PC-3 (cell line): ENCODE measurements around the gene MITF. TPM values are rescaled to one million over a fixed set of nuclear protein-coding genes. Genes with fewer than 3 reads are reported as not detected.

Experiments
- ATAC-seq: fragments of 200-7000 bp; cut with Tn5 transposase; 2 replicates; pipeline ENCODE4 v1.9.1; 2020; ENCODE audit warnings: mild to moderate bottlenecking, moderate library complexity
- BruUV-seq: library from RNA; stranded (reverse); fragments of 400-500 nt; replicated peaks from 2 replicates; lab custom pipeline; 2021; lab: Mats Ljungman, UMichigan
- CTCF ChIA-PET: fragments of 300-600 bp; sonication (Branson Sonifier 250); formaldehyde crosslinking; loops from one replicate; lab custom pipeline; 2022; ENCODE audit warnings: antibody characterized with exemption; lab: Charles Lee
- POLR2A ChIA-PET: fragments of 300-600 bp; sonication (Branson Sonifier 250); formaldehyde crosslinking; loops from one replicate; lab custom pipeline; 2022; ENCODE audit warnings: antibody characterized with exemption; ENCODE audit not compliant: unreplicated experiment; lab: Charles Lee
- DNase-seq: peaks from one replicate; pipeline ENCODE4 v3.0.0-alpha.2; 2015
- H2AFZ ChIP-seq: fragments of 300-600 bp; sonication (generic); 2 replicates; pipeline ENCODE4 v1.6.0; 2016; ENCODE audit warnings: antibody characterized with exemption, low read length
- H3F3A ChIP-seq: fragments of 300-600 bp; sonication (generic); one replicate; pipeline ENCODE4 v1.6.0; 2017; ENCODE audit warnings: antibody characterized with exemption, low read length, control low read depth, mild to moderate bottlenecking; ENCODE audit not compliant: unreplicated experiment
- H3K27ac ChIP-seq: fragments of 300-600 bp; sonication (generic); 2 replicates; pipeline ENCODE4 v1.5.1; 2016; ENCODE audit warnings: mild to moderate bottlenecking, low read length
- H3K27me3 ChIP-seq: fragments of 300-600 bp; sonication (generic); 2 replicates; pipeline ENCODE4 v1.6.1; 2016; ENCODE audit warnings: low read length, mixed read lengths
- H3K36me3 ChIP-seq: fragments of 300-600 bp; sonication (generic); 2 replicates; pipeline ENCODE4 v1.6.1; 2016; ENCODE audit warnings: low read depth, mixed run types, low read length, mixed read lengths
- H3K4me1 ChIP-seq: fragments of 300-600 bp; sonication (generic); 2 replicates; pipeline ENCODE4 v1.5.1; 2016; ENCODE audit warnings: low read length; ENCODE audit not compliant: insufficient read depth
- H3K4me2 ChIP-seq: fragments of 300-600 bp; sonication (generic); 2 replicates; pipeline ENCODE4 v1.6.0; 2016; ENCODE audit warnings: low read length
- H3K4me3 ChIP-seq: fragments of 300-600 bp; sonication (generic); 2 replicates; pipeline ENCODE4 v1.5.1; 2016; ENCODE audit warnings: mild to moderate bottlenecking, low read length, mixed read lengths
- H3K79me2 ChIP-seq: fragments of 300-600 bp; sonication (generic); 2 replicates; pipeline ENCODE4 v1.6.1; 2017; ENCODE audit warnings: low read length, mixed read lengths
- H3K9ac ChIP-seq: fragments of 300-600 bp; sonication (generic); 2 replicates; pipeline ENCODE4 v1.6.0; 2016; ENCODE audit warnings: mild to moderate bottlenecking, low read length
- H3K9me2 ChIP-seq: fragments of 300-600 bp; sonication (generic); replicated peaks from 2 replicates; pipeline ENCODE4 v1.6.1; 2016; ENCODE audit warnings: mixed run types, low read length, mixed read lengths
- H3K9me3 ChIP-seq: fragments of 300-600 bp; sonication (generic); 2 replicates; pipeline ENCODE4 v1.6.1; 2016; ENCODE audit warnings: low read length, mixed read lengths
- H4K20me1 ChIP-seq: fragments of 300-600 bp; sonication (generic); 2 replicates; pipeline ENCODE4 v1.6.1; 2016; ENCODE audit warnings: low read length, mixed read lengths
- EZH2 ChIP-seq: fragments of 300-600 bp; sonication (generic); IDR thresholded peaks from one replicate; pipeline ENCODE4 v1.6.1; 2017; ENCODE audit warnings: antibody characterized with exemption, mild to moderate bottlenecking, low read length; ENCODE audit not compliant: unreplicated experiment
- EZH2phosphoT487 ChIP-seq: fragments of 300-600 bp; sonication (generic); IDR thresholded peaks from 2 replicates; pipeline ENCODE4 v1.6.1; 2018; ENCODE audit warnings: mild to moderate bottlenecking, antibody characterized with exemption, low read length, borderline replicate concordance
- intact Hi-C: fragments of 100-400 bp; cut with micrococcal nuclease; formaldehyde crosslinking; loops from 2 replicates; pipeline ENCODE4 v1.9.0; 2023
- total RNA-seq: library from RNA; depleted of rRNA; stranded (reverse); fragments of >200 nt; gene quantifications from 2 replicates; pipeline ENCODE4 v1.2.3, GENCODE V29; 2014
- TF ChIP-seq, protein P1 (sequence below): fragments of 300-600 bp; sonication (generic); conservative IDR thresholded peaks from 2 replicates; pipeline ENCODE4 v1.5.1; 2017; ENCODE audit warnings: antibody characterized with exemption, low read depth, mild to moderate bottlenecking, low read length

MITF gene
- total RNA-seq, 1 experiment from 2014 or later: 7.6 TPM

DNA sequence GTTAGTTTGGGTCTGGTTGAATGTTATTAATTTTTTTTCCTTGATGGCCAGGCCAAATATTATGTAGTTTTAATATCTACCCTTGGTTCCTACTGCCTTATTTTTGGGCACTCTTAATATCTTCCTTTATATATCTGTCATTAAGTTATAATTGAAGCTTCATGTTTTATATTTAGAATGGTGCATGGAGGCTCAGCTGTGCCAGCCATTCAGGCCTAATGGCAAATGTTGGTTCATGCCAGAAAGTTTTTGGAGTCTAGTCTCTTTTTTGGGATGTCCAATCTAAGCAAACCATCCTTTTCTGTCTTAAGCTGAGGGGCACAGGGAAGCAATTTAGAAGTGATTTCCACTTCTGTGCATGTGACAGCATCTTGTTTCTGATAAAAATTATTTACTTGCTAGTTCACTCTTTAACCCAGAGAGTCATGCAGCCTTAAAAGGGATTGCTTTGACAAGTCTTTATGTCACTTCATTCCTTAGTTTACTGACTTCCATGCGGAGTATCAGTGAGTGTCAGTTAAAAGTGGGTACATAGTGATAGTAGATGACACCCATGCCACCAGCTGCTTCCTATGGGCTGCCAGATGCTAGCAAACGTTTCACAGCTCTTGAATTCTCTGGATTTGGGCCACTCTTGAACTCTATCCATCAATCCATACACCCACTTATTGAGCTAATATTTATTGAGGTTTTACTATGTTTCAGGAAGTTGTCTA is 33.0 kb downstream of the MITF start:
- Histone ChIP-seq H3F3A (no peaks in the 10 kb centered on the region), H3K9me3 (no peaks in the 10 kb centered on the region), H3K9me2 (no peaks in the 10 kb centered on the region), H3K4me3 (no peak overlapping the region), H3K79me2 (peaks cover 12% of the 10 kb centered on the region), H2AFZ (no peak overlapping the region), H3K36me3 (no peaks in the 10 kb centered on the region), H3K27me3 (no peaks in the 10 kb centered on the region), H3K4me1 (peaks cover 60% of the 10 kb centered on the region), H3K4me2 (no peak overlapping the region), H3K9ac (no peak overlapping the region), H4K20me1 (no peaks in the 10 kb centered on the region), H3K27ac (peak overlapping the region; percentile 87)
- no peak for TF ChIP-seq EZH2
- TF ChIP-seq, protein P1, sequence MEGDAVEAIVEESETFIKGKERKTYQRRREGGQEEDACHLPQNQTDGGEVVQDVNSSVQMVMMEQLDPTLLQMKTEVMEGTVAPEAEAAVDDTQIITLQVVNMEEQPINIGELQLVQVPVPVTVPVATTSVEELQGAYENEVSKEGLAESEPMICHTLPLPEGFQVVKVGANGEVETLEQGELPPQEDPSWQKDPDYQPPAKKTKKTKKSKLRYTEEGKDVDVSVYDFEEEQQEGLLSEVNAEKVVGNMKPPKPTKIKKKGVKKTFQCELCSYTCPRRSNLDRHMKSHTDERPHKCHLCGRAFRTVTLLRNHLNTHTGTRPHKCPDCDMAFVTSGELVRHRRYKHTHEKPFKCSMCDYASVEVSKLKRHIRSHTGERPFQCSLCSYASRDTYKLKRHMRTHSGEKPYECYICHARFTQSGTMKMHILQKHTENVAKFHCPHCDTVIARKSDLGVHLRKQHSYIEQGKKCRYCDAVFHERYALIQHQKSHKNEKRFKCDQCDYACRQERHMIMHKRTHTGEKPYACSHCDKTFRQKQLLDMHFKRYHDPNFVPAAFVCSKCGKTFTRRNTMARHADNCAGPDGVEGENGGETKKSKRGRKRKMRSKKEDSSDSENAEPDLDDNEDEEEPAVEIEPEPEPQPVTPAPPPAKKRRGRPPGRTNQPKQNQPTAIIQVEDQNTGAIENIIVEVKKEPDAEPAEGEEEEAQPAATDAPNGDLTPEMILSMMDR: no peak
- no peak for TF ChIP-seq EZH2phosphoT487
- CTCF ChIA-PET: no interaction called here
- intact Hi-C loops: loop anchor here (5.0 kb wide), 1 partner anchor 85 kb away; no protein-coding TSS in a partner anchor
- POLR2A ChIA-PET: interaction anchor here (0.7 kb wide), 1 partner anchor 178 kb away, joined by 6 read pairs; no protein-coding TSS in a partner anchor
- ATAC-seq (no peak), DNase-seq (no peak)
- BruUV-seq: no TSS peak

DNA sequence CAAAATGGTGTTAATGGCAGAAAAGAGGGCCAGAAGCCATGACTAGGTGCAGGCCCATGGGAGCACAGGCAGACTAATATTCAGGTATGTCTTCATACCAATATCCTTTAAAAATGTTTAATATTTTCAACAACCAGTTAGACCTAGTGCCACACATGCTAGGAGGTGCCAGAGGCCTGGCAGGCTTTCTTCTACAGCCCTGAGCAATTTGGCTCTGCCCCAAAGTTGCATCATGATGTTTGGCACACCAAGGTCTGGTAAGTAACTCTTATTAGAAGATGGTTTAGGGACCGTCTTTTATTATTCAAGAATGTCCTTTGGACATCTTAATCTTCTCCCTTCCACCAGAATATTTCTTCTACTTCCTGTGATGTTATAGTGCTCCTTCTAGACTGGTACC is 34.8 kb downstream of the MITF start:
- Histone ChIP-seq H3K4me2 (no peak overlapping the region), H3K9ac (no peak overlapping the region), H2AFZ (no peak overlapping the region), H4K20me1 (no peaks in the 10 kb centered on the region), H3K9me2 (no peaks in the 10 kb centered on the region), H3K36me3 (no peaks in the 10 kb centered on the region), H3K4me3 (no peak overlapping the region), H3K4me1 (peaks cover 50% of the 10 kb centered on the region), H3K9me3 (no peaks in the 10 kb centered on the region), H3K79me2 (peaks cover 12% of the 10 kb centered on the region), H3F3A (no peaks in the 10 kb centered on the region), H3K27me3 (no peaks in the 10 kb centered on the region), H3K27ac (no peak overlapping the region)
- no TSS peak for BruUV-seq
- POLR2A ChIA-PET: no interaction called here
- no peak for ATAC-seq
- CTCF ChIA-PET: no interaction called here
- DNase-seq: peak; percentile 41
- TF ChIP-seq EZH2: no peak
- TF ChIP-seq, protein P1: no peak
- no peak for TF ChIP-seq EZH2phosphoT487
- intact Hi-C loops: loop anchor here (5.0 kb wide), 1 partner anchor 83 kb away; no protein-coding TSS in a partner anchor

DNA sequence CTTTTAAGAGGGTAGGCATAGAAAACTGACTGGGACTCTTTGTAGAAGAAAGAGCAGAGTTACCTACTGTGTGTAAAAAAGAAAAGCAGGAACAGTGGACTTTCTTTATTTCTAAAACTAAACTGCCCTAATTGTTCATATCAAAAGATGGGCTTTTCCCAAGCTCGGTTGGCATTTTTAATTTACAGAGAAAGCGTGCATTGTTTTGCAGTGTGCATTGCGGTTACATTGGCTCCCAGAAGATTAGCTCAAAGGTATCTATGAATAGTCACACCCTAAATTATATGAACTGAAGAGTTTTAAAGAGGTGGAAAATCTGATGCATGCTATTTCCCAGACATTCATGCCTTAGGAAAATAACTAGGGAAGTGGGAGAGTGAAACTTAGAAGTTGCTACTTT is 36.5 kb downstream of the MITF start:
- H3K36me3 ChIP-seq: no peaks in the 10 kb centered on the region
- intact Hi-C loops: no loop called here
- peaks cover 12% of the 10 kb centered on the region for H3K79me2 ChIP-seq
- DNase-seq (no peak), ATAC-seq (no peak)
- H3K27me3 ChIP-seq: no peaks in the 10 kb centered on the region
- H3K4me3 ChIP-seq: no peak overlapping the region
- no TSS peak for BruUV-seq
- TF ChIP-seq EZH2phosphoT487 (no peak), EZH2 (no peak)
- TF ChIP-seq, protein P1: no peak
- H3K27ac ChIP-seq: no peak overlapping the region
- H3K9ac ChIP-seq: no peak overlapping the region
- no peaks in the 10 kb centered on the region for H3K9me3 ChIP-seq
- no peak overlapping the region for H2AFZ ChIP-seq
- no peaks in the 10 kb centered on the region for H3F3A ChIP-seq
- ChIA-PET CTCF (no interaction called here), POLR2A (no interaction called here)
- H3K4me1 ChIP-seq: peaks cover 36% of the 10 kb centered on the region
- no peaks in the 10 kb centered on the region for H4K20me1 ChIP-seq
- H3K4me2 ChIP-seq: no peak overlapping the region
- H3K9me2 ChIP-seq: no peaks in the 10 kb centered on the region
